Heart left ventricle (tissue), 16 donors: ENCODE results near the gene SLC29A2. TPM values are rescaled to one million over a fixed set of nuclear protein-coding genes. Genes with fewer than 3 reads are reported as not detected.

Experiments
- ATAC-seq, 4 donors: fragments of 200-7000 bp; cut with Tn5 transposase; one replicate each; pipeline ENCODE4 v1.9.1; 2020 to 2022; ENCODE audit warnings: moderate library complexity in 4 of 4, mild to moderate bottlenecking in 3 of 4, moderate number of reproducible peaks in 1 of 4
- DNase-seq, 5 donors: peaks; one replicate each; pipeline ENCODE4 v3.0.0-alpha.2; 2020
- H3K27ac ChIP-seq, 12 donors: fragments of 200-600 bp; sonication (generic) in 4 of 12; one replicate each; pipeline versions ENCODE4 v1.5.0 to v1.8.0; 2016 to 2022; ENCODE audit warnings: mild to moderate bottlenecking in 2 of 12
- H3K27me3 ChIP-seq, 9 donors: fragments of 200-600 bp; sonication (generic) in 2 of 9; one replicate each; pipeline versions ENCODE4 v1.5.1 to v1.8.0; 2016 to 2022; ENCODE audit warnings: mild to moderate bottlenecking in 3 of 9
- H3K36me3 ChIP-seq, 9 donors: fragments of 200-600 bp; sonication (generic) in 2 of 9; one replicate each; pipeline versions ENCODE4 v1.5.0 to v1.8.0; 2018 to 2022; ENCODE audit warnings: mild to moderate bottlenecking in 2 of 9
- H3K4me1 ChIP-seq, 12 donors: fragments of 200-600 bp; sonication (generic) in 4 of 12; one replicate each; pipeline versions ENCODE4 v1.5.0 to v1.8.0; 2016 to 2022; ENCODE audit warnings: mild to moderate bottlenecking in 3 of 12
- H3K4me3 ChIP-seq, 12 donors: fragments of 200-600 bp; sonication (generic) in 4 of 12; one replicate each; pipeline versions ENCODE4 v1.5.0 to v1.8.0; 2017 to 2022; ENCODE audit warnings: mild to moderate bottlenecking in 9 of 12, moderate library complexity in 4 of 12
- H3K9me3 ChIP-seq, 12 donors: fragments of 200-600 bp; sonication (generic) in 4 of 12; one replicate each; pipeline versions ENCODE4 v1.5.0 to v1.8.0; 2016 to 2022; ENCODE audit warnings: mild to moderate bottlenecking in 1 of 12
- CTCF ChIP-seq, 12 donors: fragments of 200-600 bp; sonication (generic) in 4 of 12; IDR thresholded peaks; one replicate each; pipeline versions ENCODE4 v1.5.0 to v1.8.0; 2018 to 2022; ENCODE audit warnings: antibody characterized with exemption in 12 of 12, mild to moderate bottlenecking in 5 of 12
- POLR2A ChIP-seq, 2 donors: fragments of 450-650 bp; IDR thresholded peaks; one replicate each; pipeline ENCODE4 v1.6.1; 2017; ENCODE audit warnings: antibody characterized with exemption in 2 of 2, mild to moderate bottlenecking in 2 of 2, moderate library complexity in 2 of 2
- WGBS, 4 donors: extraction: QIAGEN DNeasy Blood & Tissue Kit in 2 of 4; methylation state at CpG; one replicate each; pipeline versions ENCODE4 v1.1.5 to v1.1.7; 2013 to 2018; 5-methylcytosine and 5-hydroxymethylcytosine counted together
- intact Hi-C, 10 donors: fragments of 100-400 bp; cut with DNase I; formaldehyde crosslinking; loops; one replicate each; pipeline versions ENCODE4 v1.11.1 to v1.14.2; 2022
- polyA plus RNA-seq, 2 donors: library from polyadenylated mRNA; stranded (reverse); fragments of 200-250 nt; gene quantifications; one replicate each; pipeline ENCODE4 v1.2.3, GENCODE V29; 2013
- total RNA-seq, 9 donors: library from RNA; depleted of rRNA in 2 of 9; stranded (reverse); fragments of >200 nt in 2 of 9; fragmentation: NEBNext Ultra II Directional in 3 of 9; extraction: Animal tissue kit (Norgen Biotek cat#: 25700) in 3 of 9; gene quantifications; one replicate each; pipeline versions ENCODE4 v1.1.0 to v1.2.4, GENCODE V29; 2016 to 2023
- donor health status: ischemic (EF 13 %, LVEDD 7.1; RV severe dilation, severe dysfunction).
- donor health status: healthy with polysubstance abuse.
- donor health status: DM: no; HTN: yes; CAD: no.
- donor health status: DM: no; HTN: no; CAD: no.
- donor health status: ischemic (EF 25% LVEDD 6.9; RV normal size, moderate dysfunction).
- donor health status: ischemic (EF 25% LVEDD 5.7; RV mildly dilated, moderate dysfunction).
- donor health status: healthy.
- donor health status: DM: yes; HTN: yes; CAD: no.
- donor health status: ischemic (EF 35%, LVEDD 5.7; RV mildly dilated, moderate dysfunction).
- donor health status: nonischemic (EF 11% LVEDD 7.7; RV severe dilation, severe dysfunction).
- donor health status: DM: yes; HTN: yes; CAD: no.
- donor health status: PGD.
- donor health status: ischemic (EF 29% LVEDD 5.4; RV normal size, mild dysfunction).
- donor health status: nonischemic (EF 23%, LVEDD 6.1; RV moderate dilation, normal function).

SLC29A2 gene
- total and polyA plus RNA-seq, 11 donors, result 6.8 to 30.9 (median 13.1) TPM

DNA sequence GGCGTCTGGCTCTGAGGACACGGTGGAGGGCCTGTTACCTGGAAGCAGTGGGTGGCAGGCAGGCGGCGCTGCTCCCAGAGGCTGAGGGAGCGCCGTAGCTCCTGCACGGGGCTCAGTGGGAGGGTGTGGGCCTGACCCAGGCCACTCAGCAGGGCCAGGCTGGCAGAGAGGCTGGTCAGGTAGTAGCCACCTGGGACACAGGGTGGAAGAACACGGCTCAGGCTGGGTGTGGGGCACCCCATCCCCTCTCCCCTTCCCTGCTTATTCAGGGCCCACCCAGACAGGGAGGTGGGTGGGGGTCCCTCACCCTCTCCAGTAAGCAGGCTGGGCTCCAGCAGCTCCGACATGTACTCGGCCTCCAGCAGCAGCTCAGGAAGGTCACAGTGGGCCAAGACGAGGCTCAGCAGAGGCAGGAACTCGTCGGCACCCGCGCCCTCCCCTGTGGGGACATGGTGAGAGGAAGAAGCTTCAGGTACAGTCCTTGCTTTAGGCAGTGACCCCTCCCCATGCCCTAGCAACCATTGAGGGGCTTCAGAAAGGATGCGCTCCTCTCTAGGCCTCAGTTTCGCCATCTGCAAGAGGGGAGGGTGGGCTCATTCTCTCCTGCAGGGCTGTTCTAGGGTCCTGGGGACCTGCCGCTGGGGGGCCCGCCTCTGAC lies 38.2 kb downstream of the SLC29A2 start:
- Histone ChIP-seq H3K27ac (no peak overlapping the region), H3K36me3 (peaks cover 0 to 31% (median 8%) of the 10 kb centered on the region in 9 donors), H3K27me3 (no peaks in the 10 kb centered on the region), H3K4me1 (peaks cover 7 to 43% (median 26%) of the 10 kb centered on the region in 12 donors), H3K9me3 (no peaks in the 10 kb centered on the region), H3K4me3 (no peak overlapping the region)
- intact Hi-C loops, result no loop called here
- TF ChIP-seq CTCF (IDR thresholded peaks at IDR 0.05) (no peak), POLR2A (IDR thresholded peaks at IDR 0.05) (no peak)
- 88 to 93% (median 91%) methylated on average over 12 to 19 of the region's 19 CpGs for WGBS, 4 donors
- peak in 2 of 5 donors; percentile 10 to 42 for DNase-seq
- no peak for ATAC-seq

DNA sequence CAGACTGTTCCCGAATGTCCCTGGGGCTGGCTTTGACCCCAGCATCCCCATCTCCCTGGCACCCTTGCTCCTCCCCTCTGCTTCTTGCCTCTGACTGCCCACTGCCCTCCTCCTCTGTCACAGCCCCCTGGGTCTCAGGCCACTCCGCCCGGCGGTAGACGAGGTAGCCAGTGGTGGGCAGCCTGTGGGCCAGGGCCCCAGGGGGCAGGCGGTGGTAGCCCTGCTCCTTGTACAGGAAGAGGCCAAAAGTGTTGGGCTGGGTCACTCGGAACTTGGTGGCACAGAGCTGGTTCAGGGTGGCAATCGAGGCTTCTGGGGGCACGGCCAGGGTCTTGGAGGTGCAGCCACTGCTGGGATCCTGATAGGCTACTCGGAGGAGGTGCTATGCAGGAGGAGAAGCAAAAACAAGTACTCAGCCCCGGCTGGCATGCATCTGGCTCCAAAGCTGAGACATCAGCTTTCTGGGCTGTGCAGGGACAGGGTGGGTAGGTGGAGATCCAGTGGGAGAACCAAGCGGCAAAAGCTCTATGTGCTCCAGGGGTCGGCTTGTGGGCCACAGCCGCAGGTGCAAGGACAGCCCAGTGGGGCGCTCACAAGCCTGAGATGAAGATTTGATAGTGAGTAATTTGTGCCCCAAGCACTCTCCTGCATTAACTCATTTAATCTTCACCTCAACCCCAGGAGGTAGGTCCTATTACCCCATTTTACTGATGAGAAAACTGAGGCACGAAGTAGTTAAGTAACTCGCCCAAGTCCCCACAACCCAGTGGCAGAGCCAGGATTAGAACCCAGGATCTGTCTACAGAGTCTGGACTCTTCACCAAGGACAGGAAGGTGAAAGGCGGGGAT lies 39.0 kb downstream of the SLC29A2 start:
- 73 to 85% (median 81%) methylated on average over 17 to 18 of the region's 18 CpGs for WGBS, 4 donors
- intact Hi-C loops, result no loop called here
- H3K4me3 ChIP-seq, result no peak overlapping the region
- no peak for TF ChIP-seq CTCF (IDR thresholded peaks at IDR 0.05)
- TF ChIP-seq POLR2A (IDR thresholded peaks at IDR 0.05), result no peak
- DNase-seq (peak in 1 of 5 donors; percentile 10), ATAC-seq (no peak)
- H3K9me3 ChIP-seq, result no peaks in the 10 kb centered on the region
- peaks cover 0 to 25% (median 6%) of the 10 kb centered on the region in 9 donors for H3K36me3 ChIP-seq
- no peak overlapping the region for H3K27ac ChIP-seq
- H3K4me1 ChIP-seq, result peaks cover 7 to 48% (median 32%) of the 10 kb centered on the region in 12 donors
- no peaks in the 10 kb centered on the region for H3K27me3 ChIP-seq

DNA sequence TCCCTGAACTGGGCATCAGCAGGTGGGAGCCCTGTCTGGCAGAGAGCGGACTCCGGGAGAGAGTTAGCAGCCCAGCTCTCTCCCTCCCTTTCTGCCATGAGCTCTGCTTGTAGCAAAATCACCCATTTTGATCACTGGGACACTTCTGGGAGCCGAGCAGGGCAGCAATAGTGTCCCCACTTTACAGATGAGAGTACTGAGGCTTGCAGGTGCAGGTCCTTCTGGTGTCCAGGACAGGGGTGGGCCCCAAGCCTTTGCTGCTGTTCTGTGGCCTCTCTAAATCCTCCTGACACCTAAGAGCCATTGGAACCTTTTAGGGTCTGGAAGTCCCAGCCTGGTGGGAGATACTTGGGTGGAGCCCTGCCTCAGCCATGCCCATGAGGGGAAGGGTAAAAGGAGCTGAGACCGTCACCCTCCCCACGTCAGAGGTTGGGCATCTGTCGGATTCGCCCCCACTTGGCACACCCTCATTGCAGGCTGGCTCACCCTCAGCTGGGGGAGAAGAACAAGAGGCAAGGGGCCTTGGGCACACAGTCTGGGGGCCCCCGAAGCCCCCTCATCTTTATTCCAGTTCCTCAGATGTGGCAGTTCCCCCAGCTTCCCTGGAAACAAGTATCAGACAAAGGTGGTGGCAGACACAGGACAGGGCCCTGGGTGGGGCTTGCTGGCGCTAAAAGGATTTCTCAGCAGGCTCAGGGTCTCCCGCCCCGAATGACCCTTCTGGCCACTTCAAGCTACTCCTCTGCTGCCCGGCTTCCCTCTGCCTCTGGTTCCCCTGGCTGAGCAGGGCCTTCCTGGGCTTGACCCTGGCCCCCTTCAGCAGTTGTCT lies 39.8 kb downstream of the SLC29A2 start:
- H3K27me3 ChIP-seq, result no peaks in the 10 kb centered on the region
- no peak overlapping the region for H3K27ac ChIP-seq
- intact Hi-C loops, result no loop called here

More for the DNA sequence above, 39.8 kb downstream of the SLC29A2 start:
- Histone ChIP-seq H3K36me3 (peaks cover 0 to 19% (median 0%) of the 10 kb centered on the region in 9 donors), H3K4me1 (peaks cover 7 to 46% (median 36%) of the 10 kb centered on the region in 12 donors), H3K9me3 (no peaks in the 10 kb centered on the region), H3K4me3 (no peak overlapping the region)
- peak in 2 of 5 donors; percentile 11 to 35 for DNase-seq
- 75 to 89% (median 83%) methylated on average over 11 to 12 of the region's 12 CpGs for WGBS, 4 donors
- ATAC-seq, result no peak
- TF ChIP-seq POLR2A (IDR thresholded peaks at IDR 0.05) (no peak), CTCF (IDR thresholded peaks at IDR 0.05) (no peak)
